Keratinocyte (primary cell): ENCODE results near the gene FHOD3. TPM values are rescaled to one million over a fixed set of nuclear protein-coding genes. Genes with fewer than 3 reads are reported as not detected.

Experiments used
- DNase-seq: peaks from one replicate; pipeline ENCODE4 v3.0.0-alpha.2; 2011; ENCODE audit warnings: low read depth, missing footprints, low spot score
- FAIRE-seq: peaks from 2 replicates; lab custom pipeline; 2011; peaks lifted over from hg19 to GRCh38; lab: Jason Lieb, UNC
- H2AFZ ChIP-seq: 2 replicates; pipeline ENCODE4 v1.6.0; 2012; ENCODE audit warnings: low read length, control low read depth, inconsistent platforms; ENCODE audit not compliant: control insufficient read depth
- H3K27ac ChIP-seq: 2 replicates; pipeline ENCODE4 v1.5.1; 2011; ENCODE audit warnings: low read length; ENCODE audit not compliant: control insufficient read depth, insufficient read depth
- H3K27me3 ChIP-seq: 3 replicates; pipeline ENCODE4 v1.6.0; 2011; ENCODE audit warnings: low read length; ENCODE audit not compliant: control insufficient read depth, insufficient read depth; ENCODE audit errors: extremely low read depth
- H3K36me3 ChIP-seq, 2 experiments: 2 replicates in 1 of 2; 3 replicates in 1 of 2; pipeline ENCODE4 v1.5.1; 2011; ENCODE audit warnings: low read length in 2 of 2, mild to moderate bottlenecking in 1 of 2; ENCODE audit not compliant: control insufficient read depth in 2 of 2, insufficient read depth in 2 of 2; ENCODE audit errors: extremely low read depth in 1 of 2
- H3K4me1 ChIP-seq: 3 replicates; pipeline ENCODE4 v1.5.1; 2011; ENCODE audit warnings: low read length; ENCODE audit not compliant: control insufficient read depth, insufficient read depth; ENCODE audit errors: extremely low read depth
- H3K4me2 ChIP-seq: 3 replicates; pipeline ENCODE4 v1.6.0; 2011; ENCODE audit warnings: low read depth, low read length; ENCODE audit not compliant: control insufficient read depth, insufficient read depth; ENCODE audit errors: extremely low read depth
- H3K4me3 ChIP-seq, 3 experiments: fragments of 200-600 bp in 1 of 3; sonication (generic) in 1 of 3; 2 replicates in 2 of 3; 3 replicates in 1 of 3; pipeline ENCODE4 v1.5.1; 2011 to 2016; ENCODE audit warnings: low read length in 3 of 3, mild to moderate bottlenecking in 3 of 3, control low read depth in 2 of 3, inconsistent platforms in 1 of 3, low read depth in 1 of 3, mixed read lengths in 1 of 3, mixed run types in 1 of 3, moderate library complexity in 1 of 3; ENCODE audit not compliant: control insufficient read depth in 2 of 3, insufficient read depth in 2 of 3; ENCODE audit errors: extremely low read depth in 1 of 3
- H3K79me2 ChIP-seq: 2 replicates; pipeline ENCODE4 v1.6.0; 2012; ENCODE audit warnings: low read length; ENCODE audit not compliant: control insufficient read depth, insufficient read depth
- H3K9ac ChIP-seq: 3 replicates; pipeline ENCODE4 v1.6.0; 2011; ENCODE audit warnings: low read length; ENCODE audit not compliant: control insufficient read depth, insufficient read depth; ENCODE audit errors: extremely low read depth
- H3K9me1 ChIP-seq: 3 replicates; pipeline ENCODE4 v1.6.0; 2011; ENCODE audit warnings: low read length; ENCODE audit not compliant: control insufficient read depth, insufficient read depth; ENCODE audit errors: extremely low read depth
- H3K9me3 ChIP-seq: 2 replicates; pipeline ENCODE4 v1.5.1; 2012; ENCODE audit warnings: low read depth, low read length; ENCODE audit not compliant: control insufficient read depth
- H4K20me1 ChIP-seq: 3 replicates; pipeline ENCODE4 v1.6.0; 2011; ENCODE audit warnings: low read length; ENCODE audit not compliant: control insufficient read depth, insufficient read depth; ENCODE audit errors: extremely low read depth
- EZH2 ChIP-seq: IDR thresholded peaks from one replicate; pipeline ENCODE4 v1.6.1; 2012; ENCODE audit warnings: inconsistent platforms, mild to moderate bottlenecking, low read length, moderate library complexity
- dilution Hi-C: fragments of 300-500 bp; cut with MboI; formaldehyde crosslinking; loops from one replicate; pipeline ENCODE4 v1.7.0; 2020; ENCODE audit warnings: low sequenced_read_pairs; ENCODE audit not compliant: extremely low pct_ligation_motif_present
- polyA plus RNA-seq, 5 experiments: library from polyadenylated mRNA; depleted of rRNA in 3 of 5; stranded (reverse) in 3 of 5; stranded (forward) in 1 of 5; unstranded in 1 of 5; fragments of >200 nt; gene quantifications; 1 replicate in 1 of 5; 2 replicates in 3 of 5; 3 replicates in 1 of 5; pipeline versions ENCODE4 v1.2.1 to v1.2.3, GENCODE V29; 2011 to 2012; ENCODE audit warnings: missing spikeins in 2 of 5, low read depth in 1 of 5, low replicate concordance in 1 of 5
- TF ChIP-seq, protein P1 (sequence below), 3 experiments: IDR thresholded peaks in 1 of 3; conservative IDR thresholded peaks in 1 of 3; optimal IDR thresholded peaks in 1 of 3; 2 replicates in 2 of 3; 3 replicates in 1 of 3; pipeline versions ENCODE3 to v1.5.1; 2011; ENCODE audit warnings: low read length in 3 of 3, mild to moderate bottlenecking in 3 of 3, moderate library complexity in 2 of 3, control low read depth in 1 of 3, inconsistent platforms in 1 of 3; ENCODE audit not compliant: insufficient read depth in 2 of 3; ENCODE audit errors: extremely low read depth in 1 of 3

FHOD3 gene
- polyA plus RNA-seq, 1 donor (not counting 4 experiments of a cell fraction or from before 2014, with no cell fraction given), result 7.7 TPM

DNA sequence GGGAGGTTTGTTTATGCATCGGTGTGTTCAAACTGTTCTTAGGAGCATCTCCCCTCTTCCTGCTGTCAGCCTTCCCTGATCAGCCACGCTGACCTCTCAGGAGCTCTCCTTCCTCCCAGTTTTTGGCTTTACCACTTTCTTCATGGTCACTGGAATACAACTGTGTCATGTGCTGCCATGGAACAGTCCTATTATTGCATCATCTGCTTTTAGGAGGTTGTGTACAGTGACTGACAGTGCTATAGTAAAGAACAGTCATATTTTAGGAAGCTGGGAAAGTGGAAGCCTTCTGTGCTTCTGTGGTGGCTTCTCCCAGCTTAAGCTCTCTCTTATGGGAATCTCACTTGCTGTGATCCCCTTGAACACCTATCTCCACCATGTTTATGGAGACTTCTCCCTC, 365.8 kb downstream of the FHOD3 start:
- H3K36me3 ChIP-seq, result no peaks in the 10 kb centered on the region
- no peaks in the 10 kb centered on the region for H3K9me3 ChIP-seq
- H3K79me2 ChIP-seq, result no peaks in the 10 kb centered on the region
- DNase-seq (no peak), FAIRE-seq (no peak)
- TF ChIP-seq, protein P1, sequence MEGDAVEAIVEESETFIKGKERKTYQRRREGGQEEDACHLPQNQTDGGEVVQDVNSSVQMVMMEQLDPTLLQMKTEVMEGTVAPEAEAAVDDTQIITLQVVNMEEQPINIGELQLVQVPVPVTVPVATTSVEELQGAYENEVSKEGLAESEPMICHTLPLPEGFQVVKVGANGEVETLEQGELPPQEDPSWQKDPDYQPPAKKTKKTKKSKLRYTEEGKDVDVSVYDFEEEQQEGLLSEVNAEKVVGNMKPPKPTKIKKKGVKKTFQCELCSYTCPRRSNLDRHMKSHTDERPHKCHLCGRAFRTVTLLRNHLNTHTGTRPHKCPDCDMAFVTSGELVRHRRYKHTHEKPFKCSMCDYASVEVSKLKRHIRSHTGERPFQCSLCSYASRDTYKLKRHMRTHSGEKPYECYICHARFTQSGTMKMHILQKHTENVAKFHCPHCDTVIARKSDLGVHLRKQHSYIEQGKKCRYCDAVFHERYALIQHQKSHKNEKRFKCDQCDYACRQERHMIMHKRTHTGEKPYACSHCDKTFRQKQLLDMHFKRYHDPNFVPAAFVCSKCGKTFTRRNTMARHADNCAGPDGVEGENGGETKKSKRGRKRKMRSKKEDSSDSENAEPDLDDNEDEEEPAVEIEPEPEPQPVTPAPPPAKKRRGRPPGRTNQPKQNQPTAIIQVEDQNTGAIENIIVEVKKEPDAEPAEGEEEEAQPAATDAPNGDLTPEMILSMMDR (optimal IDR thresholded peaks at IDR 0.05 in 1 of 3, IDR thresholded peaks at IDR 0.05 in 1 of 3, conservative IDR thresholded peaks at IDR 0.05 in 1 of 3; ENCODE audit: extremely low read depth in 1 of 3, insufficient read depth in 2 of 3, low read length in 3 of 3), result no peak
- TF ChIP-seq EZH2, result no peak
- H3K4me3 ChIP-seq, result no peak overlapping the region
- no peaks in the 10 kb centered on the region for H3K9me1 ChIP-seq
- dilution Hi-C loops, result no loop called here
- H3K4me2 ChIP-seq, result no peak overlapping the region
- H2AFZ ChIP-seq, result no peak overlapping the region
- no peak overlapping the region for H3K27ac ChIP-seq
- H3K27me3 ChIP-seq, result no peaks in the 10 kb centered on the region
- H3K9ac ChIP-seq, result no peak overlapping the region
- no peaks in the 10 kb centered on the region for H4K20me1 ChIP-seq
- H3K4me1 ChIP-seq, result peaks cover 13% of the 10 kb centered on the region

DNA sequence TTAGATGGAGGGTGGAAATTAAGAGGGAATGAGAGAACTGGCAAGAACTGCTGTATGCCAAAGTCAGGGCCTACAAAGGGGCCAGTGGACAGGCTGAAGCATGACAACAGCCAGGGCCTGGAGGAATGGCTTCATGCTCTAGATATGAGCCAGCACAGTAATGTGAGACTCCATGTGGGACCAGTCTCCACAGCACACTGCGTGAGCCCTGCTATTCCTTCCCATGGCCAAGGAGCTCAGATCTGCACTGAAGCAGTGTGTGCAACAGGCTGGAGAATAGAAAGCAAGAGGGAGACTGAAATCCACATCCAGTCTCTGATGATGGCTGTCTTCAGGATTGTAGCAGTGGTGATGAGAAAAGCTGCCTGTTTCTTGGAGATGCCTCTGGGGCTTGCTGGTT, 368.4 kb downstream of the FHOD3 start:
- Histone ChIP-seq H4K20me1 (no peaks in the 10 kb centered on the region), H3K4me3 (no peak overlapping the region), H3K9me1 (no peaks in the 10 kb centered on the region), H3K36me3 (no peaks in the 10 kb centered on the region), H2AFZ (no peak overlapping the region), H3K27me3 (no peaks in the 10 kb centered on the region), H3K4me1 (peaks cover 3% of the 10 kb centered on the region), H3K27ac (no peak overlapping the region), H3K9ac (no peak overlapping the region), H3K4me2 (no peak overlapping the region), H3K9me3 (no peaks in the 10 kb centered on the region), H3K79me2 (no peaks in the 10 kb centered on the region)
- TF ChIP-seq, protein P1 (optimal IDR thresholded peaks at IDR 0.05 in 1 of 3, IDR thresholded peaks at IDR 0.05 in 1 of 3, conservative IDR thresholded peaks at IDR 0.05 in 1 of 3; ENCODE audit: extremely low read depth in 1 of 3, insufficient read depth in 2 of 3, low read length in 3 of 3), result no peak
- no peak for TF ChIP-seq EZH2
- dilution Hi-C loops, result no loop called here
- no peak for FAIRE-seq
- no peak for DNase-seq
